Ramos (cell line): Measurements from ENCODE around the gene C11orf68.

Source experiments
- in situ Hi-C: fragments of 300-500 bp; cut with MboI; formaldehyde crosslinking; loops from one replicate; pipeline ENCODE4 v1.14.3; 2022; ENCODE audit warnings: low sequenced_read_pairs; ENCODE audit not compliant: unreplicated experiment

C11orf68 gene

GRCh38 chr11:65945430-65945911 lies 26.6 kb upstream of the C11orf68 start, which contains the start of gene TSGA10IP:
Gene TSGA10IP, plus strand, starts transcription at chr11:65945480. Its CDS starts 196 bp downstream, at chr11:65945676.
- in situ Hi-C loops, result no loop called here

- in situ Hi-C loops, result no loop called here
Measured at GRCh38 chr11:65944767-65945166, 25.9 kb upstream of the C11orf68 start.

- in situ Hi-C loops, result no loop called here
Measured at GRCh38 chr11:65944191-65944590, 25.3 kb upstream of the C11orf68 start.

- in situ Hi-C loops, result no loop called here
Measured at GRCh38 chr11:65942531-65942930, 23.7 kb upstream of the C11orf68 start.

- in situ Hi-C loops, result no loop called here
Measured at GRCh38 chr11:65941720-65942310, 23.0 kb upstream of the C11orf68 start.

- in situ Hi-C loops, result no loop called here
Measured at GRCh38 chr11:65937766-65938165, 18.9 kb upstream of the C11orf68 start.

GRCh38 chr11:65934014-65934413 lies 15.2 kb upstream of the C11orf68 start:
- in situ Hi-C loops, result no loop called here

GRCh38 chr11:65932558-65932919 lies 13.7 kb upstream of the C11orf68 start:
- in situ Hi-C loops, result no loop called here

- in situ Hi-C loops, result no loop called here
Measured at GRCh38 chr11:65931773-65932557, 13.1 kb upstream of the C11orf68 start.

- in situ Hi-C loops, result no loop called here
Measured at GRCh38 chr11:65928667-65929066, 9.8 kb upstream of the C11orf68 start.

GRCh38 chr11:65927904-65928397 lies 9.1 kb upstream of the C11orf68 start:
- in situ Hi-C loops, result no loop called here

- in situ Hi-C loops, result no loop called here
Measured at GRCh38 chr11:65925397-65925796, 6.5 kb upstream of the C11orf68 start.

GRCh38 chr11:65922565-65922964 lies 3.7 kb upstream of the C11orf68 start:
- in situ Hi-C loops, result no loop called here

- in situ Hi-C loops, result no loop called here
Measured at GRCh38 chr11:65921876-65922275, 3.0 kb upstream of the C11orf68 start.

GRCh38 chr11:65921033-65921555 lies 2.2 kb upstream of the C11orf68 start:
- in situ Hi-C loops, result no loop called here

GRCh38 chr11:65920372-65920802 lies 1.5 kb upstream of the C11orf68 start:
- in situ Hi-C loops, result no loop called here

GRCh38 chr11:65919573-65920371 lies 910 bp upstream of the C11orf68 start:
- in situ Hi-C loops, result no loop called here

GRCh38 chr11:65919141-65919572 lies 295 bp upstream of the C11orf68 start, which contains the start of gene DRAP1:
Gene DRAP1, plus strand, starts transcription at chr11:65919426. Its CDS starts 76 bp downstream, at chr11:65919502.
- in situ Hi-C loops, result no loop called here

- in situ Hi-C loops, result no loop called here
Measured at GRCh38 chr11:65917434-65918210, 1.2 kb downstream of the C11orf68 start.

GRCh38 chr11:65917077-65917433 lies 1.8 kb downstream of the C11orf68 start:
- in situ Hi-C loops, result no loop called here
